ENCODE measurements around the gene INCENP. TPM values are rescaled to one million over a fixed set of nuclear protein-coding genes. Genes with fewer than 3 reads are reported as not detected.
"Not testable (repeated sequence)": the region's sequence is repeated elsewhere in the genome, so short reads cannot be mapped to it uniquely, and the experiment has no call there.

The INCENP gene
- total and polyA plus RNA-seq, 2 donors (not counting 1 experiment from before 2014, with no cell fraction given), result 8.9 to 37.8 TPM

GRCh38 chr11:62193952-62194351 is 70.1 kb downstream of the INCENP start:
- Histone ChIP-seq H3K4me2 (replicated peaks; ENCODE audit: low read depth, low read length, poor library complexity, severe bottlenecking) (no peak overlapping the region), H4K20me1 (ENCODE audit: control insufficient read depth, insufficient read depth, low read length, poor library complexity, severe bottlenecking) (no peaks in the 10 kb centered on the region), H3K4me3 (ENCODE audit: control extremely low read depth in 1 of 5, extremely low read depth in 1 of 5, insufficient read depth in 1 of 5, low read depth in 2 of 5, low read length in 4 of 5) (no peak overlapping the region), H3K27me3 (replicated peaks in 1 of 4; ENCODE audit: control extremely low read depth in 1 of 4, control insufficient read depth in 3 of 4, insufficient read depth in 4 of 4, low read length in 3 of 4) (peaks cover 0 to 23% (median 2%) of the 10 kb centered on the region in 4 experiments), H3K79me2 (ENCODE audit: control insufficient read depth, insufficient read depth, low read length) (no peaks in the 10 kb centered on the region), H3K4me1 (ENCODE audit: control insufficient read depth in 2 of 2, insufficient read depth in 2 of 2, low read length in 2 of 2) (no peaks in the 10 kb centered on the region), H3K9me3 (ENCODE audit: control extremely low read depth in 1 of 3, control insufficient read depth in 2 of 3, insufficient read depth in 1 of 3, low read length in 2 of 3) (no peaks in the 10 kb centered on the region), H3K36me3 (replicated peaks in 1 of 2; ENCODE audit: control extremely low read depth in 1 of 2, control insufficient read depth in 1 of 2, extremely low read depth in 1 of 2, insufficient read depth in 2 of 2, low read length in 1 of 2) (no peaks in the 10 kb centered on the region), H3K9ac (ENCODE audit: low read length) (no peak overlapping the region), H3K27ac (ENCODE audit: low read length in 2 of 2) (no peak overlapping the region), H2AFZ (ENCODE audit: insufficient read depth, low read depth, low read length, poor library complexity, severe bottlenecking) (no peak overlapping the region)
- CTCF ChIA-PET, result no interaction called here
- ATAC-seq (ENCODE audit: low read depth), result no peak
- POLR2A ChIA-PET, result no interaction called here
- H3K9me3 Mint-ChIP-seq (ENCODE audit: insufficient read depth), result no peaks in the 10 kb centered on the region
- H3K27me3 Mint-ChIP-seq, result peaks cover 43% of the 10 kb centered on the region
- no peak overlapping the region for H3K27ac Mint-ChIP-seq
- 80% methylated on average over 4 of the region's 4 CpGs for WGBS (ENCODE audit: insufficient coverage)
- DNase-seq, result no peak
- intact Hi-C loops (cut with micrococcal nuclease), result no loop called here
- no peaks in the 10 kb centered on the region for H3K4me1 Mint-ChIP-seq
- H3K4me3 Mint-ChIP-seq, result no peak overlapping the region
- TF ChIP-seq CTCF (IDR thresholded peaks at IDR 0.05), result no peak
- no peak for TF ChIP-seq EZH2 (IDR thresholded peaks at IDR 0.05; ENCODE audit: borderline replicate concordance, insufficient read depth, low read depth, low read length, poor library complexity, severe bottlenecking)

- H3K9ac ChIP-seq (ENCODE audit: low read length); DNase-seq; H3K4me1 ChIP-seq (ENCODE audit: control insufficient read depth in 2 of 2, insufficient read depth in 2 of 2, low read length in 2 of 2); H3K4me3 Mint-ChIP-seq; H3K4me1 Mint-ChIP-seq; CTCF ChIA-PET; H3K9me3 ChIP-seq (ENCODE audit: control extremely low read depth in 1 of 3, control insufficient read depth in 2 of 3, insufficient read depth in 1 of 3, low read length in 2 of 3); H3K4me2 ChIP-seq (replicated peaks; ENCODE audit: low read depth, low read length, poor library complexity, severe bottlenecking); H3K9me3 Mint-ChIP-seq (ENCODE audit: insufficient read depth); ATAC-seq (ENCODE audit: low read depth); H3K79me2 ChIP-seq (ENCODE audit: control insufficient read depth, insufficient read depth, low read length); H3K4me3 ChIP-seq (ENCODE audit: control extremely low read depth in 1 of 5, extremely low read depth in 1 of 5, insufficient read depth in 1 of 5, low read depth in 2 of 5, low read length in 4 of 5); H3K27ac ChIP-seq (ENCODE audit: low read length in 2 of 2); POLR2A ChIA-PET; H2AFZ ChIP-seq (ENCODE audit: insufficient read depth, low read depth, low read length, poor library complexity, severe bottlenecking); H4K20me1 ChIP-seq (ENCODE audit: control insufficient read depth, insufficient read depth, low read length, poor library complexity, severe bottlenecking); H3K36me3 ChIP-seq (replicated peaks in 1 of 2; ENCODE audit: control extremely low read depth in 1 of 2, control insufficient read depth in 1 of 2, extremely low read depth in 1 of 2, insufficient read depth in 2 of 2, low read length in 1 of 2); H3K27ac Mint-ChIP-seq; intact Hi-C loops (cut with micrococcal nuclease): not testable (repeated sequence)
- H3K27me3 ChIP-seq (replicated peaks in 1 of 4; ENCODE audit: control extremely low read depth in 1 of 4, control insufficient read depth in 3 of 4, insufficient read depth in 4 of 4, low read length in 3 of 4), result peaks cover 0 to 18% (median 2%) of the 10 kb centered on the region in 4 experiments
- WGBS (ENCODE audit: insufficient coverage), result no CpG with 5 or more reads among the region's 9 CpGs
- H3K27me3 Mint-ChIP-seq, result peaks cover 44% of the 10 kb centered on the region
These were observed 71.2 kb downstream of the INCENP start for GRCh38 chr11:62195010-62195409.

All from B cell (primary cell).